Measurements from ENCODE around the gene MYL6B.

- no peak for TF ChIP-seq POLR2A (IDR thresholded peaks at IDR 0.05)
- TF ChIP-seq, protein P1, sequence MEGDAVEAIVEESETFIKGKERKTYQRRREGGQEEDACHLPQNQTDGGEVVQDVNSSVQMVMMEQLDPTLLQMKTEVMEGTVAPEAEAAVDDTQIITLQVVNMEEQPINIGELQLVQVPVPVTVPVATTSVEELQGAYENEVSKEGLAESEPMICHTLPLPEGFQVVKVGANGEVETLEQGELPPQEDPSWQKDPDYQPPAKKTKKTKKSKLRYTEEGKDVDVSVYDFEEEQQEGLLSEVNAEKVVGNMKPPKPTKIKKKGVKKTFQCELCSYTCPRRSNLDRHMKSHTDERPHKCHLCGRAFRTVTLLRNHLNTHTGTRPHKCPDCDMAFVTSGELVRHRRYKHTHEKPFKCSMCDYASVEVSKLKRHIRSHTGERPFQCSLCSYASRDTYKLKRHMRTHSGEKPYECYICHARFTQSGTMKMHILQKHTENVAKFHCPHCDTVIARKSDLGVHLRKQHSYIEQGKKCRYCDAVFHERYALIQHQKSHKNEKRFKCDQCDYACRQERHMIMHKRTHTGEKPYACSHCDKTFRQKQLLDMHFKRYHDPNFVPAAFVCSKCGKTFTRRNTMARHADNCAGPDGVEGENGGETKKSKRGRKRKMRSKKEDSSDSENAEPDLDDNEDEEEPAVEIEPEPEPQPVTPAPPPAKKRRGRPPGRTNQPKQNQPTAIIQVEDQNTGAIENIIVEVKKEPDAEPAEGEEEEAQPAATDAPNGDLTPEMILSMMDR (IDR thresholded peaks at IDR 0.05), result no peak
- TF ChIP-seq EP300 (IDR thresholded peaks at IDR 0.05), result no peak
These were observed 9.2 kb upstream of the MYL6B start for GRCh38 chr12:56143217-56143616.
